WI38 (cell line): ENCODE results near the gene TSPY9.
"Not testable (repeated sequence)": the region's sequence is repeated elsewhere in the genome, so short reads cannot be mapped to it uniquely, and the experiment has no call there.

Experiments
- H3K4me3 ChIP-seq: 2 replicates; pipeline ENCODE4 v1.5.1; 2011; ENCODE audit warnings: low read depth, mild to moderate bottlenecking, control low read depth, low read length

The TSPY9 gene

GRCh38 chrY:9486967-9487366, at the start of gene TSPY9:
TSS of gene TSPY9 (plus strand) at chrY:9487267. CDS start at chrY:9487313, 46 bp downstream.
- not testable (repeated sequence) for H3K4me3 ChIP-seq

- H3K4me3 ChIP-seq = not testable (repeated sequence)
Measured at GRCh38 chrY:9466655-9467054, 20.4 kb upstream of the TSPY9 start, which contains the start of gene TSPY1. TSS of gene TSPY1 (plus strand) at chrY:9466955. CDS start at chrY:9467001, 46 bp downstream.

GRCh38 chrY:9504396-9504795, 17.3 kb downstream of the TSPY9 start:
- not testable (repeated sequence) for H3K4me3 ChIP-seq

GRCh38 chrY:9516287-9516686, 29.2 kb downstream of the TSPY9 start:
- H3K4me3 ChIP-seq = not testable (repeated sequence)

GRCh38 chrY:9527580-9527979, 40.5 kb downstream of the TSPY9 start, which contains the start of gene TSPY10:
TSS of gene TSPY10 (plus strand) at chrY:9527880. CDS start at chrY:9527926, 46 bp downstream.
- H3K4me3 ChIP-seq = not testable (repeated sequence)
